ENCODE results near the gene NLRC4. TPM values are rescaled to one million over a fixed set of nuclear protein-coding genes. Genes with fewer than 3 reads are reported as not detected.

Gene NLRC4
- not detected in 2 replicates for total RNA-seq

GRCh38 chr2:32264422-32265105 is at the start of gene NLRC4:
Gene NLRC4 (minus strand): TSS chr2:32264886. CDS start chr2:32256775, 8,111 bp downstream.

GRCh38 chr2:32277674-32278477 is 13.2 kb upstream of the NLRC4 start, which contains the start of gene YIPF4:
Gene YIPF4 (plus strand): TSS chr2:32277904. CDS start chr2:32278156, 252 bp downstream.

Other genes with a start within 250 kb of the NLRC4 start
- 58.0 and 68.9 TPM in 2 replicates for gene DPY30, start 225.1 kb downstream of the NLRC4 start, total RNA-seq
- gene SPAST, start 201.3 kb downstream of the NLRC4 start, total RNA-seq: 16.7 and 20.6 TPM in 2 replicates
- gene SLC30A6, start 99.0 kb downstream of the NLRC4 start, total RNA-seq: 12.1 and 16.1 TPM in 2 replicates
- 12.1 and 13.1 TPM in 2 replicates for gene YIPF4, start 13.0 kb upstream of the NLRC4 start, total RNA-seq
- 119 and 157 TPM in 2 replicates for gene BIRC6, start 92.1 kb upstream of the NLRC4 start, total RNA-seq